Aorta (tissue), 5 donors: ENCODE measurements around the gene PLEKHG3. TPM values are rescaled to one million over a fixed set of nuclear protein-coding genes. Genes with fewer than 3 reads are reported as not detected.

ENCODE experiments used
- ATAC-seq: fragments of 200-7000 bp; cut with Tn5 transposase; one replicate; pipeline ENCODE4 v1.9.1; 2022; ENCODE audit warnings: moderate library complexity; ENCODE audit not compliant: low FRiP score
- DNase-seq, 2 donors: peaks; one replicate each; pipeline ENCODE4 v3.0.0-alpha.2; 2020
- H3K27ac ChIP-seq, 2 donors: one replicate each; pipeline ENCODE4 v1.5.1; 2013; ENCODE audit warnings: low read length in 2 of 2, mild to moderate bottlenecking in 2 of 2, moderate library complexity in 2 of 2, control low read depth in 1 of 2, inconsistent platforms in 1 of 2, low read depth in 1 of 2
- H3K27me3 ChIP-seq, 2 donors: one replicate each; pipeline ENCODE4 v1.6.1; 2013; ENCODE audit warnings: control low read depth in 1 of 2, low read length in 1 of 2, mild to moderate bottlenecking in 1 of 2, moderate library complexity in 1 of 2; ENCODE audit not compliant: insufficient read depth in 2 of 2, control insufficient read depth in 1 of 2
- H3K36me3 ChIP-seq, 2 donors: one replicate each; pipeline ENCODE4 v1.6.1; 2013; ENCODE audit warnings: control low read depth in 1 of 2, low read length in 1 of 2, mild to moderate bottlenecking in 1 of 2; ENCODE audit not compliant: insufficient read depth in 2 of 2, control insufficient read depth in 1 of 2
- H3K4me1 ChIP-seq, 2 donors: one replicate each; pipeline ENCODE4 v1.6.1; 2013; ENCODE audit warnings: low read length in 2 of 2, control low read depth in 1 of 2, mild to moderate bottlenecking in 1 of 2, moderate library complexity in 1 of 2; ENCODE audit not compliant: insufficient read depth in 2 of 2, control insufficient read depth in 1 of 2
- H3K4me3 ChIP-seq, 2 donors: one replicate each; pipeline ENCODE4 v1.5.1; 2013; ENCODE audit warnings: low read length in 2 of 2, control low read depth in 1 of 2, mild to moderate bottlenecking in 1 of 2
- H3K9me3 ChIP-seq: one replicate; pipeline ENCODE4 v1.6.1; 2013; ENCODE audit warnings: mild to moderate bottlenecking, low read length; ENCODE audit not compliant: control insufficient read depth
- WGBS, 2 donors: extraction: QIAGEN DNeasy Blood & Tissue Kit; methylation state at CpG; one replicate each; pipeline ENCODE4 v1.1.7; 2013; 5-methylcytosine and 5-hydroxymethylcytosine counted together
- intact Hi-C, 2 donors: fragments of 100-400 bp; cut with DNase I; formaldehyde crosslinking; loops; one replicate each; pipeline versions ENCODE4 v1.14.2 to v1.15.0; 2022
- polyA plus RNA-seq, 2 donors: library from polyadenylated mRNA; stranded (reverse); fragments of 200-250 nt; gene quantifications; one replicate each; pipeline ENCODE4 v1.2.3, GENCODE V29; 2013
- total RNA-seq, 2 donors: library from RNA; stranded (reverse); fragmentation: NEBNext Ultra II Directional; extraction: Animal tissue kit (Norgen Biotek cat#: 25700); gene quantifications; one replicate each; pipeline ENCODE4 v1.2.1, GENCODE V29; 2021
- donor health status: healthy with polysubstance abuse.
- donor health status: Bipolar disorder and iron deficiency.
- donor health status: DM: no; HTN: no; CAD: no.
- donor health status: DM: no; HTN: no; CAD: no.
- donor health status: DM: yes; HTN: yes; CAD: no.

Gene PLEKHG3
- total and polyA plus RNA-seq, 4 donors: 10.9 to 82.9 (median 48.2) TPM

DNA sequence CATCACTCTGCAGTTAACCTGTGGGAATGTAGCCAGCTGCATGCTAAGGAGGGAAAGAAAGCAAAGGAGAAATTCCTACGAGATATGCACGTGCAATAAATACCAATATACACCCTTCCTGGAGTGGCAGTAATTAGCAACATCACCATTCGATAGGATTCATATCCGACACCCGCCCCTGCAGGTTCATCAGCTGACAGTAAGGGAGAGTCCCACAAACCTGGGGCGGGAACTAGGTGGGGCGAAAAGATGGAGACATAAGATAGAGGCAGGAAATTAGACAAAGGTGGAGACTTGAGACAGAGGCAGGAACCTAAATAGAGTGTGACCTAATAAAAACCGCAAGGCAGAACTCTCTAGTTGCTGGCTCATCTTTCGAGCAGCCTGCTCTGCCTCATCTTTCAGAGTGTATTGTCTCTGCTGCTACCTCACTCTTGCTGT lies 51.6 kb downstream of the PLEKHG3 start:
- 77 to 78% methylated on average over 9 of the region's 9 CpGs for WGBS, 2 donors
- no peaks in the 10 kb centered on the region for H3K36me3 ChIP-seq
- no peak overlapping the region for H3K4me3 ChIP-seq
- H3K9me3 ChIP-seq: no peaks in the 10 kb centered on the region
- H3K27ac ChIP-seq: no peak overlapping the region
- intact Hi-C loops: no loop called here
- H3K4me1 ChIP-seq: peaks cover 0 to 2% of the 10 kb centered on the region in 2 donors
- H3K27me3 ChIP-seq: no peaks in the 10 kb centered on the region
- ATAC-seq: no peak
- no peak for DNase-seq

- no peak for ATAC-seq
- H3K27ac ChIP-seq: no peak overlapping the region
- H3K36me3 ChIP-seq: no peaks in the 10 kb centered on the region
- H3K9me3 ChIP-seq: no peaks in the 10 kb centered on the region
- H3K4me1 ChIP-seq: peaks cover 0 to 2% of the 10 kb centered on the region in 2 donors
- no peak overlapping the region for H3K4me3 ChIP-seq
- WGBS, 2 donors: 96% methylated on average over 5 of the region's 5 CpGs
- peak in 1 of 2 donors; percentile 23 for DNase-seq
- H3K27me3 ChIP-seq: no peaks in the 10 kb centered on the region
- intact Hi-C loops: no loop called here
These were observed 52.5 kb downstream of the PLEKHG3 start for GRCh38 chr14:64756712-64757111.

DNA sequence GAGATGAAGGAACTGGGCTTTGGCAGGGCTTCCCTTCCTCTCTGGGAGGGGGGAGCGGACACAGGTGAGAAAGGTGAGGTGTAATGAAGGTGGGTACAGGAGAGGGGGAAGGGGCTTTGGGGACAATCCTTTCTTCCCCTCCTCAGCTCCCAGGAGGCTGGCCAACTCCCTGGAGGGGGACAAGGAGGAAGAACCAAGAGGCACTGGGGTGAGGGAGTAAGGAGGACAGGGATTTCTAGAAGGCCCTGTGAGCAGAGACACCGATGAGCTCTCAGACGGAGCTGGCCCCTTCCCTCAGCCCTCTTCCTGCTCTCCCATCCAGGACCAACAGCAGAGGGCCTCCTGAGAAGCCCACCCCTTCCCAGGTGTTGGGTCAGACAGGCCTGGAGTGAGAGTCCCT lies 53.4 kb downstream of the PLEKHG3 start:
- intact Hi-C loops: no loop called here
- DNase-seq: peak in 1 of 2 donors; percentile 59
- WGBS, 2 donors: 52% methylated on average over 3 of the region's 3 CpGs
- Histone ChIP-seq H3K27me3 (no peaks in the 10 kb centered on the region), H3K4me3 (no peak overlapping the region), H3K36me3 (no peaks in the 10 kb centered on the region), H3K4me1 (peaks cover 0 to 2% of the 10 kb centered on the region in 2 donors), H3K9me3 (no peaks in the 10 kb centered on the region), H3K27ac (peak overlapping the region in 1 of 2 donors; percentile 7)
- no peak for ATAC-seq

- DNase-seq (peak in 1 of 2 donors; percentile 44), ATAC-seq (no peak)
- no peaks in the 10 kb centered on the region for H3K36me3 ChIP-seq
- peaks cover 0 to 2% of the 10 kb centered on the region in 2 donors for H3K4me1 ChIP-seq
- WGBS, 2 donors: 11 to 17% methylated on average over 3 of the region's 3 CpGs
- H3K9me3 ChIP-seq: no peaks in the 10 kb centered on the region
- no peak overlapping the region for H3K4me3 ChIP-seq
- peak overlapping the region in 1 of 2 donors; percentile 7 for H3K27ac ChIP-seq
- intact Hi-C loops: no loop called here
- H3K27me3 ChIP-seq: no peaks in the 10 kb centered on the region
These were observed 53.8 kb downstream of the PLEKHG3 start for GRCh38 chr14:64758025-64758521.

DNA sequence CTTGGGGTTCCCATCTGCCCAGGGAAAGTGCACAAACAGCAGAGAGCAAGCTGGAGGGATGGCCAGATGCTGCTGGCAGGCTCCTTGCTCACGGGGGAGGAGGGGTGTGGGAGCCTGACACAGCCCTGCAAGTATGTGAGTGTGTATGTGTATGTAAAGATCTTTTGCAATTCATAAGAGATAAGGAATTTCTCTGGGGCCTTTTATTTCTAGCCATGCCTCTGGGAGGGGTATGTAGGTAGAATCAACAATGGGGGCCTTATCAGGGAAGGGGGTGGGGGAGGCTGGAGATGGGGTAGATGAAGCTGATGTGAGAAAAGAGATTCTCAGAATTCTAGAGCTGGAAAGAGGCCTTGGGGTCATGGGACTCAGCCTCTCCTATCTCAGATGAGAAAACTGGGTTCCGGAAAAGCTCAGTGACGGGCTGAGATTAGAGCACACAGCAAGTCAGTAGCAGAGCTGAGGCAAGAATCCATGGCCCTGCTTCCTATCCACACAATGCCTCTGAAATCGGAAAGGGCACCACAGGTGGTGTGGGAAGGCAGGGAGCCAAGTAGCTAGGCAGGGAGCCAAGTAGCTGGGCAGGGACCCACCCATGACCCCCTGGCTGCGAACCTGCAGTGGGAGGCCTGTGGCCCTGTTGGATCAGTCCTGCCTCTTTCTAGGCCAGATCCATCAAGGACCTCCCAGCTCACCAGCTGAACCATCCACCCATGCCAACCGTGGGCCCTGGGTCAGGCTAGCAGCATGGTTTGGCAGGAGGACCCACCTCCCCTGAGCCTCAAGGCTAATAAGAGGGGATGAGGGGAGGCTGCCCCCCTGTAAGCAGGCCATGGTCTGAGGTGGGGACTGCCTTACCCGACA lies 54.7 kb downstream of the PLEKHG3 start:
- DNase-seq: peak in 1 of 2 donors; percentile 79
- Histone ChIP-seq H3K27ac (peak overlapping the region in 1 of 2 donors; percentile 7), H3K27me3 (no peaks in the 10 kb centered on the region), H3K4me1 (peaks cover 0 to 2% of the 10 kb centered on the region in 2 donors), H3K9me3 (no peaks in the 10 kb centered on the region), H3K36me3 (no peaks in the 10 kb centered on the region), H3K4me3 (no peak overlapping the region)
- intact Hi-C loops: no loop called here
- WGBS, 2 donors: 15 to 23% methylated on average over 7 of the region's 7 CpGs
- no peak for ATAC-seq

DNA sequence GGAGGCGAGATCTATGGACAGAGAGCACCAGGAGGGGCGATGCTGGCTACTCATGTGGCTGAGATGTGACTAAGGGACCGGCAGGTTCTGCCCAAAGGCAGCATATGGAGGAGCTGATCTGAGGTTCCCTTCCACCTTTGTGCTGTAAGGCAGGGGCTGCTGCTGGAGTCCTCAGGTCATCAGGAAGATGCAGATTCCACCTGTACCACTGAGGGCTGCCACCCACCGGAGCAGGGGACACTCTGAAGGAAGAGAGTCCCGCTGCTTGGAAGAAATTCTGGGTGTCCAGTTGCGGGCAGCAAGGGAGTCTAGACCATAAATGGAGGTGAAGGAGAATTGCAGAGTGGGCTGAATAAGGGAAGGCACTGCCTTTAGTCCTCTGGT lies 55.3 kb downstream of the PLEKHG3 start:
- no peak overlapping the region for H3K4me3 ChIP-seq
- no peaks in the 10 kb centered on the region for H3K9me3 ChIP-seq
- H3K27me3 ChIP-seq: no peaks in the 10 kb centered on the region
- no peak for ATAC-seq
- WGBS, 2 donors: 88 to 94% methylated on average over 6 of the region's 6 CpGs
- intact Hi-C loops: no loop called here
- DNase-seq: no peak
- H3K4me1 ChIP-seq: peaks cover 0 to 2% of the 10 kb centered on the region in 2 donors
- H3K27ac ChIP-seq: no peak overlapping the region
- H3K36me3 ChIP-seq: no peaks in the 10 kb centered on the region

GRCh38 chr14:64760146-64760755 lies 56.0 kb downstream of the PLEKHG3 start:
- DNase-seq (peak in 1 of 2 donors; percentile 83), ATAC-seq (no peak)
- H3K4me3 ChIP-seq: no peak overlapping the region
- H3K36me3 ChIP-seq: no peaks in the 10 kb centered on the region
- H3K9me3 ChIP-seq: no peaks in the 10 kb centered on the region
- H3K4me1 ChIP-seq: peaks cover 0 to 2% of the 10 kb centered on the region in 2 donors
- intact Hi-C loops: loop anchor here in 1 of 2 donors (5.0 to 10.0 kb wide), 3 partner anchors 33 to 215 kb away; partner anchors contain the start of genes HSPA2 and PPP1R36
- 54 to 63% methylated on average over 8 of the region's 8 CpGs for WGBS, 2 donors
- no peaks in the 10 kb centered on the region for H3K27me3 ChIP-seq
- no peak overlapping the region for H3K27ac ChIP-seq

DNA sequence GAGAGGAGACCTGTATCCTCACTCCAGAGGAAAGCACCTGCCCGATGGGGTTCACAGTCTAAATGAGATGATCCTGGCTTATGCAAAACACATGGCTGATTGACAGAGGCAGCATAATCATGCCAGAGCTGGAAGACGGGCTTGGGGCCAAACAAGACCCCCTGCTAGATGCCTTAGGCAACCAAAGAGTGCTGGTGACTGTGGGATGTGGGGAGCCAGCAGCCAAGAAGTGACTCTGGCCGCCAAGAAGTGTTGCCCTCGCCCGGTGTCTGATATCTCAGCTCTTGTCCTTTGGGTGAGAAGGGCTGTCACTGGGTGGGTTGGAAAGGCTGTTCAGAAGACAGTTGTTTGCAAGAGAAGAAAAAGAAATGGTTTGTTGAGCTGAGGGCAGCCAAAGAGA lies 56.7 kb downstream of the PLEKHG3 start:
- intact Hi-C loops: loop anchor here in 1 of 2 donors (5.0 to 10.0 kb wide), 3 partner anchors 34 to 216 kb away; partner anchors contain the start of genes HSPA2 and PPP1R36
- Histone ChIP-seq H3K27ac (no peak overlapping the region), H3K4me1 (peaks cover 0 to 2% of the 10 kb centered on the region in 2 donors), H3K27me3 (no peaks in the 10 kb centered on the region), H3K9me3 (no peaks in the 10 kb centered on the region), H3K36me3 (no peaks in the 10 kb centered on the region), H3K4me3 (no peak overlapping the region)
- 32 to 45% methylated on average over 5 of the region's 5 CpGs for WGBS, 2 donors
- ATAC-seq: no peak
- DNase-seq: no peak
